Fibroblast of lung (primary cell): ENCODE data around the gene HIGD2A. TPM values are rescaled to one million over a fixed set of nuclear protein-coding genes. Genes with fewer than 3 reads are reported as not detected.

Source experiments
- DNase-seq, 2 donors: peaks; one replicate each; pipeline versions ENCODE4 v3.0.0 to v3.0.0-alpha.2; 2010; ENCODE audit warnings: low read depth in 2 of 2
- H2AFZ ChIP-seq: 2 replicates; pipeline ENCODE4 v1.5.1; 2012; ENCODE audit warnings: low read length, control low read depth, inconsistent platforms
- H3K27ac ChIP-seq: 2 replicates; pipeline ENCODE4 v1.5.1; 2011; ENCODE audit warnings: low read length, control low read depth; ENCODE audit not compliant: insufficient read depth
- H3K27me3 ChIP-seq: 2 replicates; pipeline ENCODE4 v1.5.1; 2011; ENCODE audit warnings: mild to moderate bottlenecking, low read length; ENCODE audit not compliant: control insufficient read depth, insufficient read depth
- H3K36me3 ChIP-seq: 2 replicates; pipeline ENCODE4 v1.5.1; 2011; ENCODE audit warnings: low read length; ENCODE audit not compliant: control insufficient read depth, insufficient read depth
- H3K4me1 ChIP-seq: 2 replicates; pipeline ENCODE4 v1.5.1; 2011; ENCODE audit warnings: low read length; ENCODE audit not compliant: control insufficient read depth, insufficient read depth; ENCODE audit errors: extremely low read depth
- H3K4me2 ChIP-seq: 2 replicates; pipeline ENCODE4 v1.5.1; 2011; ENCODE audit warnings: low read length, control low read depth; ENCODE audit not compliant: insufficient read depth; ENCODE audit errors: extremely low read depth
- H3K4me3 ChIP-seq, 4 experiments: fragments of 200-600 bp in 1 of 4; sonication (generic) in 1 of 4; replicated peaks in 1 of 4; 2 replicates each; pipeline ENCODE4 v1.5.1; 2011 to 2016; ENCODE audit warnings: low read length in 4 of 4, low read depth in 3 of 4, mild to moderate bottlenecking in 3 of 4, control low read depth in 2 of 4, inconsistent platforms in 1 of 4, mixed read lengths in 1 of 4; ENCODE audit not compliant: insufficient read depth in 1 of 4; ENCODE audit errors: control extremely low read depth in 1 of 4
- H3K79me2 ChIP-seq: 2 replicates; pipeline ENCODE4 v1.5.1; 2012; ENCODE audit warnings: mild to moderate bottlenecking, low read length, inconsistent platforms; ENCODE audit not compliant: control insufficient read depth, insufficient read depth
- H3K9ac ChIP-seq: 2 replicates; pipeline ENCODE4 v1.5.1; 2011; ENCODE audit warnings: mild to moderate bottlenecking, low read length, control low read depth; ENCODE audit not compliant: insufficient read depth
- H3K9me3 ChIP-seq: 2 replicates; pipeline ENCODE4 v1.5.1; 2012; ENCODE audit warnings: low read depth, low read length; ENCODE audit not compliant: control insufficient read depth, insufficient read depth
- H4K20me1 ChIP-seq: 2 replicates; pipeline ENCODE4 v1.5.1; 2011; ENCODE audit warnings: low read length; ENCODE audit not compliant: control insufficient read depth, insufficient read depth; ENCODE audit errors: extremely low read depth
- CTCF ChIP-seq, 2 donors: IDR thresholded peaks in 1 of 2; conservative IDR thresholded peaks in 1 of 2; 1 replicate in 1 of 2; 2 replicates in 1 of 2; pipeline ENCODE4 v1.5.1; 2011 to 2012; ENCODE audit warnings: low read length in 2 of 2, control low read depth in 1 of 2, inconsistent platforms in 1 of 2, low read depth in 1 of 2, mild to moderate bottlenecking in 1 of 2
- EZH2 ChIP-seq: IDR thresholded peaks from 2 replicates; pipeline ENCODE4 v1.5.1; 2012; ENCODE audit warnings: low read length, control low read depth, mild to moderate bottlenecking; ENCODE audit errors: missing control alignments
- polyA plus RNA-seq, 2 donors: library from polyadenylated mRNA; depleted of rRNA in 1 of 2; stranded (reverse) in 1 of 2; unstranded in 1 of 2; fragments of >200 nt; gene quantifications; 2 replicates each; pipeline ENCODE4 v1.2.1, GENCODE V29; 2011 to 2012; ENCODE audit warnings: missing spikeins in 1 of 2
- total RNA-seq: library from RNA; depleted of rRNA; stranded (reverse); fragments of >200 nt; gene quantifications from 2 replicates; pipeline ENCODE4 v1.2.1, GENCODE V29; 2014

Gene HIGD2A
- total and polyA plus RNA-seq, 2 donors (not counting 1 experiment from before 2014, with no cell fraction given): 54.7 to 77.6 TPM

GRCh38 chr5:176342158-176342483 is 46.4 kb upstream of the HIGD2A start:
- Histone ChIP-seq H3K4me2 (no peak overlapping the region), H3K27ac (no peak overlapping the region), H3K4me3 (no peak overlapping the region), H3K9me3 (no peaks in the 10 kb centered on the region), H2AFZ (no peak overlapping the region), H3K27me3 (no peaks in the 10 kb centered on the region), H3K9ac (no peak overlapping the region), H3K79me2 (no peaks in the 10 kb centered on the region), H4K20me1 (no peaks in the 10 kb centered on the region), H3K4me1 (no peaks in the 10 kb centered on the region), H3K36me3 (peaks cover 3% of the 10 kb centered on the region)
- DNase-seq: no peak
- TF ChIP-seq CTCF (conservative IDR thresholded peaks at IDR 0.05 in 1 of 2, IDR thresholded peaks at IDR 0.05 in 1 of 2; ENCODE audit: low read depth in 1 of 2, low read length in 2 of 2): no peak

GRCh38 chr5:176342766-176343458 is 45.6 kb upstream of the HIGD2A start:
- peak in 1 of 2 donors; percentile 20 for DNase-seq
- Histone ChIP-seq H3K27ac (no peak overlapping the region), H3K4me3 (no peak overlapping the region), H4K20me1 (no peaks in the 10 kb centered on the region), H3K9me3 (no peaks in the 10 kb centered on the region), H3K4me2 (no peak overlapping the region), H3K79me2 (no peaks in the 10 kb centered on the region), H3K9ac (no peak overlapping the region), H3K36me3 (peaks cover 7% of the 10 kb centered on the region), H3K4me1 (no peaks in the 10 kb centered on the region), H3K27me3 (no peaks in the 10 kb centered on the region), H2AFZ (no peak overlapping the region)
- TF ChIP-seq EZH2 (no peak), CTCF (conservative IDR thresholded peaks at IDR 0.05 in 1 of 2, IDR thresholded peaks at IDR 0.05 in 1 of 2; ENCODE audit: low read depth in 1 of 2, low read length in 2 of 2) (no peak)

GRCh38 chr5:176350416-176350815 is 38.1 kb upstream of the HIGD2A start:
- DNase-seq: peak in 1 of 2 donors; percentile 53
- Histone ChIP-seq H3K79me2 (peaks cover 12% of the 10 kb centered on the region), H4K20me1 (no peaks in the 10 kb centered on the region)

More at GRCh38 chr5:176350416-176350815, 38.1 kb upstream of the HIGD2A start:
- no peaks in the 10 kb centered on the region for H3K27me3 ChIP-seq
- H3K36me3 ChIP-seq: peaks cover 18% of the 10 kb centered on the region
- no peaks in the 10 kb centered on the region for H3K9me3 ChIP-seq
- no peaks in the 10 kb centered on the region for H3K4me1 ChIP-seq
- H3K4me3 ChIP-seq: no peak overlapping the region
- H3K4me2 ChIP-seq: no peak overlapping the region
- H3K9ac ChIP-seq: no peak overlapping the region
- no peak overlapping the region for H3K27ac ChIP-seq
- TF ChIP-seq EZH2: no peak
- TF ChIP-seq CTCF (conservative IDR thresholded peaks at IDR 0.05 in 1 of 2, IDR thresholded peaks at IDR 0.05 in 1 of 2; ENCODE audit: low read depth in 1 of 2, low read length in 2 of 2): no peak
- no peak overlapping the region for H2AFZ ChIP-seq
